H1 (cell line): Measurements from ENCODE around the gene COPG1. TPM values are rescaled to one million over a fixed set of nuclear protein-coding genes. Genes with fewer than 3 reads are reported as not detected.

Experiments
- EGR1 ChIP-seq: IDR thresholded peaks from 2 replicates; pipeline ENCODE4 v1.6.1; 2011; ENCODE audit warnings: low read depth, low read length, borderline replicate concordance
- FOSL1 ChIP-seq: IDR thresholded peaks from 2 replicates; pipeline ENCODE4 v1.6.1; 2011; ENCODE audit warnings: mild to moderate bottlenecking, low read depth, low read length, moderate library complexity; ENCODE audit not compliant: insufficient read depth
- PHF8 ChIP-seq: fragments of 200-600 bp; sonication (generic); conservative IDR thresholded peaks from 2 replicates; pipeline ENCODE4 v1.7.1; 2012; ENCODE audit warnings: low read depth, mild to moderate bottlenecking, inconsistent platforms, low read length, moderate library complexity
- POU5F1 ChIP-seq: IDR thresholded peaks from 2 replicates; pipeline ENCODE4 v1.6.1; 2011; ENCODE audit warnings: low read depth, mild to moderate bottlenecking, low read length, moderate library complexity
- RNF2 ChIP-seq: fragments of 200-900, 300-1000 bp; sonication (generic); IDR thresholded peaks from 2 replicates; pipeline ENCODE4 v1.7.1; 2016; ENCODE audit warnings: borderline replicate concordance, low read depth, mild to moderate bottlenecking, antibody characterized with exemption, low read length; ENCODE audit not compliant: poor library complexity, severe bottlenecking; ENCODE audit errors: missing control alignments
- polyA plus RNA-seq, 7 experiments: library from polyadenylated mRNA; depleted of rRNA in 3 of 7; stranded (reverse) in 5 of 7; unstranded in 2 of 7; fragments of >200 nt in 5 of 7; fragments of 200-250 nt in 2 of 7; gene quantifications; 1 replicate in 5 of 7; 2 replicates in 1 of 7; 4 replicates in 1 of 7; pipeline versions ENCODE4 v1.2.1 to v1.2.3, GENCODE V29; 2011 to 2013; ENCODE audit warnings: missing spikeins in 2 of 7, mixed read lengths in 2 of 7
- total RNA-seq: library from RNA; stranded (reverse); fragmentation: NEBNext Ultra II Directional; extraction: Animal tissue kit (Norgen Biotek cat#: 25700); gene quantifications from 2 replicates; pipeline ENCODE4 v1.2.1, GENCODE V29; 2021
- TF ChIP-seq, protein P1 (sequence below): IDR thresholded peaks from 2 replicates; pipeline ENCODE4 v1.6.1; 2012; ENCODE audit warnings: inconsistent platforms

COPG1 gene
- total and polyA plus RNA-seq, 2 of the 8 experiments (the other 6 are each of a cell fraction or from before 2014, with no cell fraction given) = 52.7 to 106 TPM

DNA sequence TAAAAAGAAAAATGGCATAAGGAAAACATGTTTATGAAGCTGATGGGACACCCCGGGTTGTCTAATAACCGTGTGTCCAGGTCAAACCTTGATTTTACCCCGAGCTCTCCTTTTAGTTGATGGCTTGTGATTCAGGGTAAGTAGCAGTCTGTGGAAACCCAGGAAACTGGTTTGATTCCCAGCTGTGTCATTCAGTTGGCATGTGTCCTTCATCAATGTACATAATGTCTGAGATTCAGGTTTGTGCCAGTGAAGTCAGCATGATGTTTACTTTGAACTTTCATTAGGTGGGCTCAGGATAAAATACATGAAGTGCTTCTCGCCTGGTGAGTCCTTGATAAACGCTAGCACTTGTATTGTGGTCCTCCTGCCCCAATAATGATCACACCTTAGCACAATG is 4.3 kb upstream of the COPG1 start (continued):
- TF ChIP-seq RNF2 (no peak), EGR1 (no peak), PHF8 (no peak), FOSL1 (no peak), POU5F1 (no peak)
- TF ChIP-seq, protein P1, sequence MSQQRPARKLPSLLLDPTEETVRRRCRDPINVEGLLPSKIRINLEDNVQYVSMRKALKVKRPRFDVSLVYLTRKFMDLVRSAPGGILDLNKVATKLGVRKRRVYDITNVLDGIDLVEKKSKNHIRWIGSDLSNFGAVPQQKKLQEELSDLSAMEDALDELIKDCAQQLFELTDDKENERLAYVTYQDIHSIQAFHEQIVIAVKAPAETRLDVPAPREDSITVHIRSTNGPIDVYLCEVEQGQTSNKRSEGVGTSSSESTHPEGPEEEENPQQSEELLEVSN = no peak
